Mucosa of descending colon (tissue), 3 donors: ENCODE measurements around the gene IL34. TPM values are rescaled to one million over a fixed set of nuclear protein-coding genes. Genes with fewer than 3 reads are reported as not detected.

Source experiments
- ATAC-seq: fragments of 200-7000 bp; cut with Tn5 transposase; one replicate; pipeline ENCODE4 v1.9.1; 2020; ENCODE audit warnings: mild to moderate bottlenecking, moderate library complexity
- DNase-seq, 3 donors: peaks; one replicate each; pipeline ENCODE4 v3.0.0-alpha.2; 2020
- H3K36me3 ChIP-seq: fragments of 200-600 bp; one replicate; pipeline ENCODE4 v1.8.0; 2021; ENCODE audit warnings: low read depth, mild to moderate bottlenecking
- H3K4me1 ChIP-seq: fragments of 200-600 bp; one replicate; pipeline ENCODE4 v1.8.0; 2021; ENCODE audit warnings: low read depth, mild to moderate bottlenecking
- H3K4me3 ChIP-seq: fragments of 200-600 bp; one replicate; pipeline ENCODE4 v1.8.0; 2021; ENCODE audit warnings: mild to moderate bottlenecking
- H3K9me3 ChIP-seq: fragments of 200-600 bp; one replicate; pipeline ENCODE4 v1.8.0; 2021; ENCODE audit warnings: mild to moderate bottlenecking
- intact Hi-C, 2 donors: fragments of 100-400 bp; cut with DNase I in 1 of 2; cut with micrococcal nuclease in 1 of 2; formaldehyde crosslinking; loops; one replicate each; pipeline versions ENCODE4 v1.11.0 to v1.11.1; 2022; cut with DNase I, micrococcal nuclease
- total RNA-seq, 3 donors: library from RNA; stranded (reverse); fragmentation: NEBNext Ultra II Directional in 2 of 3; extraction: Animal tissue kit (Norgen Biotek cat#: 25700) in 2 of 3; gene quantifications; one replicate each; pipeline versions ENCODE4 v1.2.1 to v1.2.4, GENCODE V29; 2021 to 2023
- TF ChIP-seq, protein P1 (sequence below): fragments of 200-600 bp; IDR thresholded peaks from one replicate; pipeline ENCODE4 v1.8.0; 2022; ENCODE audit warnings: antibody characterized with exemption, mild to moderate bottlenecking
- donor health status: DM: no; HTN: no; CAD: no; lungs with moderate emphysema.
- donor health status: DM: no; HTN: no; CAD: no.
- donor health status: DM: no; HTN: yes; CAD: no.

IL34 gene
- total RNA-seq, 3 donors from 2014 or later = 1.2 to 2.2 (median 1.8) TPM

DNA sequence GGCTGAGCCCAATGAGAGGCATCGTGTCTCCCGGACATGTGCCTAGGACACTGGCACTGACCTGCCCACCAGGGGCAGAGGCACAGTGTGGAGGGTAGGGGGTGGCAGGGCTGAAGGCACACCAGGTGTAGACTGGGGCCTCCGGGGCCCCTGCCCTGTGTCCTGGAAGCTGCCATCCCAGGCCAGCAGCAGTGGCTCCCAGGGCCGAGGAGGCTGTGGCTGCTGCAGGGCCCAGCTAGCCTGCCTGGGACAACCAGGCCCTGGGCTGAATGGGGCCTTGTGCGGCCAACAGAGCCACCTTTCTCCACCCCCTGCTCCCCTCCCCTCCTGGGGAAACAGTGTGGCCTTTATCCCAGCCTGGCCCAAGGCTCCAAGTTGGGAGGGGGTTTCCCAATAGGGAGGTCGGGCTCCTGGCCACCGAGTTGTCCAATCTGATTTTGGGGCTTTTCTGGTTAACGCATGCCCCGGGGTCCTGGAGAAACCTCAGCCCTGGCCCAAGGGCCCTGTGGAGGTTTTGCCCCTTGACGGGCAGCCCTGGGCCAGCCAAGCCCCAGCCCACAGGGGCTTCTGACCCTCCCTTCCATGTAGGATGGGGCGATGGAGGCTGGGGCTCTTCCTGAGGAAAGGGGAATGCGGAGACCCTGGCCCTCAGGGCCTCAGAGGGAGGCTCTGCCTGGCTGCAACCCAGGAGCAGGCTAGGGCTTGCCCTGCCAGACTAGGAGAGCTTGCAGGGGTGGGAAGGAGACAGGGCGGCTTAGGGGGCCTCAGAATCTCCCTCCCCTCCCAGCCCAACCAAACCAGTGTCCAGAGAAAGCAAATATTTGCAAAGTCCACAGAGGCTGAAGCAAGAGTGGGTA lies 35.3 kb downstream of the IL34 start:
- intact Hi-C loops = loop anchor here (10.0 kb wide), 2 partner anchors 53 to 93 kb away; no protein-coding TSS in a partner anchor
- Histone ChIP-seq H3K4me1 (peaks cover 16% of the 10 kb centered on the region), H3K9me3 (no peaks in the 10 kb centered on the region), H3K4me3 (no peak overlapping the region), H3K36me3 (no peaks in the 10 kb centered on the region)
- DNase-seq (peak in 1 of 3 donors; percentile 40), ATAC-seq (no peak)
- TF ChIP-seq, protein P1, sequence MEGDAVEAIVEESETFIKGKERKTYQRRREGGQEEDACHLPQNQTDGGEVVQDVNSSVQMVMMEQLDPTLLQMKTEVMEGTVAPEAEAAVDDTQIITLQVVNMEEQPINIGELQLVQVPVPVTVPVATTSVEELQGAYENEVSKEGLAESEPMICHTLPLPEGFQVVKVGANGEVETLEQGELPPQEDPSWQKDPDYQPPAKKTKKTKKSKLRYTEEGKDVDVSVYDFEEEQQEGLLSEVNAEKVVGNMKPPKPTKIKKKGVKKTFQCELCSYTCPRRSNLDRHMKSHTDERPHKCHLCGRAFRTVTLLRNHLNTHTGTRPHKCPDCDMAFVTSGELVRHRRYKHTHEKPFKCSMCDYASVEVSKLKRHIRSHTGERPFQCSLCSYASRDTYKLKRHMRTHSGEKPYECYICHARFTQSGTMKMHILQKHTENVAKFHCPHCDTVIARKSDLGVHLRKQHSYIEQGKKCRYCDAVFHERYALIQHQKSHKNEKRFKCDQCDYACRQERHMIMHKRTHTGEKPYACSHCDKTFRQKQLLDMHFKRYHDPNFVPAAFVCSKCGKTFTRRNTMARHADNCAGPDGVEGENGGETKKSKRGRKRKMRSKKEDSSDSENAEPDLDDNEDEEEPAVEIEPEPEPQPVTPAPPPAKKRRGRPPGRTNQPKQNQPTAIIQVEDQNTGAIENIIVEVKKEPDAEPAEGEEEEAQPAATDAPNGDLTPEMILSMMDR = no peak

DNA sequence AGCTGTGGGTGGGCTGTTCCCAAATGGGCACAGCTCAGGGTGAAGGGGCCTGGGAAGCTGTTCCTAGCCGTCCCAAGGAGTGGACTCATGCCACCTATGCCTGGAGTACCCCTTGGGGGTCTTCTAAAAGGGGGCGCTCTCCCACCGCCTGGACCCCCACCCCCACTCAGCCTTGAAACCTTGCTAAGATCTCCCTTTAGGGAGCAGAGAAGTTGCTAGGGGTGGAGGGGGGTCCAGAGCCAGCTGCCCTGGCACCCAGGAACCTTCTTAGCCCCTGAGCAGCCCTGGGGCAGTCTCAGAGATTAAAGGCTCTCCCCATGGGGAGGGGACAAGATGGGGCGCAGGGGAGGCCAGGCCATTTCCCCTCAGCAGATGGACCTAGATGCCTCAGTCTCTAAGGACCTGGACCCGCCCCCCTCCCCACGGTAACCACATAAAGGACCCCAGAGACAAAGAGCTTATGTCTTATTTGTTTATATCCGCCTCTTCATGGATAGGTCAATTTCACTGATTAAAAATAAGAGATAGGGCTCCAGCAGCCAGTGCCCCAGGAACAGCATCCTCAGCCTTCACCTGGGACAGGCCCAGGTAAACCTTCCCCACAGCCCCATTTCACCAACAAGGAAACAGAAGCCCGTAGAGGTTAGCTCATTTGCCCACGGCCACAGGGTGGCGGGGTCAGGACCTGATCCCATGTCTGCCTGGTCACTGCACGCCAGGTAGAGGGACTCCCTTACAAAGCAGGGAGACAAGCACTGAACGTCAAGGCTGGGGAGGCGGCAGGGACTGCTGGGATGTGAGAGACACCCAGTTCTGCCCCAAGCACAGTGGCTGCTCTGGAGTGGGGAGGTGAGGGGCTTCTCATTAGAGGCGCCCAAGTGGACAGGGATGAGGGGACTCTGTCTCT lies 36.1 kb downstream of the IL34 start:
- Histone ChIP-seq H3K36me3 (no peaks in the 10 kb centered on the region), H3K9me3 (no peaks in the 10 kb centered on the region), H3K4me1 (peaks cover 16% of the 10 kb centered on the region), H3K4me3 (no peak overlapping the region)
- no peak for ATAC-seq
- TF ChIP-seq, protein P1 = no peak
- intact Hi-C loops = loop anchor here (10.0 kb wide), 2 partner anchors 52 to 92 kb away; no protein-coding TSS in a partner anchor
- peak in 1 of 3 donors; percentile 15 for DNase-seq

DNA sequence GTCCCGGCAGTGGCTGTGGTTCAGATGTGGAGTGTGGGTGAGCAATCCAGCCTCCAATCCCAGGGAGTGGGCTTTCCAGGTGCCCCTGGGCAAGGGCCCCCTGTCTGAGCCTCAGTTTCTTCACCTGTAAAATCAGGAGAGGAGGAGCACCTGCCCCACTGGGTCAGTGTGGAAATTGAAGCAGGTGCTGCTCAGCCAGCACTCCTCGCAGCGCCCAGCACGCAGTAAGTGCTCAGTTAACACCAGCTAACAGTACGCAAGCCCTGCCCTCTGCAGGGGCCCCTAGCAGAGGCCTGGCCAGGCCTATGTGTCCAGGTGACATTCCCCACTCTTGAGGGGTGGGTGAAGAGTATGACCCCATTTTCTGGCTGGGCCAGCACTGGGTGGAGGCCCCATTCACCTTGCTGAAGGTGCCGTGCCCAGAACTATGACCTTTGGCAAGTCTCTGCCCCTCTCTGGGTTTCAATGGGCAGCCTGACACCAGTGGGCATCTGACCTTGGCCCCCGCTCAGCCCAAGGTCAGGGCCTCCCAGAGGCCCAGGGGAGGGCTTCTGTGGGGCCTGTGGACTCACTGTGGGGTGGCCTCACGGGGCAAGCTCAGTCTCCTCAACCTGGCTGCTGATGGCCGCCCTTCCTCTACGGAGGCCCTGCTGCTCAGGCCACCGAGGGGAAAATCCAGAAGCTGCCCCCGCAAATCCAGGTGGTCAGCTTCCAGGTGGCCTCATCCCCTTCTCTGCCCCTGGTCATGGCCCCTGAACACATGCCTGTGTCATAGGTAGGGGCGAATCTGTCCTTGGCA lies 37.0 kb downstream of the IL34 start:
- intact Hi-C loops = loop anchor here (10.0 kb wide), 2 partner anchors 51 to 91 kb away; no protein-coding TSS in a partner anchor
- Histone ChIP-seq H3K4me3 (no peak overlapping the region), H3K4me1 (peaks cover 22% of the 10 kb centered on the region), H3K9me3 (no peaks in the 10 kb centered on the region), H3K36me3 (no peaks in the 10 kb centered on the region)
- ATAC-seq (no peak), DNase-seq (peak in 1 of 3 donors; percentile 36)
- TF ChIP-seq, protein P1 = no peak

DNA sequence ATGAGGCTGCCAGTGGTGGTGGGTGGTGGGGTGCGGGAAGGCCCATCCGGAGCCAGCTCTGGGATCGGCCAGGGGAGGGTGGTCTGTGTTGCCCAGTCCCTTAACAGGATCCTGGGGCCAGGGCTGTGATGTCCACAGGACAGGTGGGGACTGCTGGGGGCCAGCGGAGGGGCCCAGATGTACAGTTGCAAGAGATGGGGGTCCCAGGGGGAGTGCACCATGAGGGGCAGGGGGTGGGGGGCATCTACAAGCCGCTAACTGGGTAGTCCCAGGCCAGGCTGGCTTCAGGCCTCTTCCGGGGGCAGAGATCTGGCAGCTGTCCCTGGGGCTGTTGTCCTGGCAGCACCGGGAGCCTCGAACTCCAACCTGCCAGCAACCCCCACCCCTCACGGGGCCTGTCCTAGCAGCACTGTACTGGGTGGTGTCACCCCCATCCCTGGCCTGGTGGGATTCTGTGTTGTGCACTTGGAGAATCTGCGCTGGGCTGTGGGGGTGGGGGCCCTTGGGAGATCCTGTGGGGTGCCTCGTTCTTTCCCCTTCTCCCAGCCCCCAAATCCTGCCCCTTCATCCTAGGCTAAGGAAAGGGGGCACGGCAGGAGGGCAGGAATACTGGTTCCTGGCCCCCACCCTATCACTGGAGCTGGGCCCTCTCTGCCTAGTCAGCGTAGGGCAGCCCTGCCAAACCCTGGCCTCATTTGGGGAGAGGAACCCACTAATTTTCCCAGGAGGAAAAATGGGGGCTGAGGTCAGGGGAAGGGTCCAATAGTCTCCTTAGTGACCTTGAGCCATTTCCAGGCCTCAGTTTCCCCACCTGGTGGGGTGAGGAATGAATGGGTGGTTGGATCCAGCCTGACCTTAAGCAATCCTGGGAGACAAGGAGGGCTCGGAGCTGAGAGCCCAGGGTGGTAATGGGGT lies 38.0 kb downstream of the IL34 start:
- TF ChIP-seq, protein P1 = no peak
- DNase-seq = peak in 1 of 3 donors; percentile 52
- H3K9me3 ChIP-seq = no peaks in the 10 kb centered on the region
- no peak overlapping the region for H3K4me3 ChIP-seq
- no peak for ATAC-seq
- no peaks in the 10 kb centered on the region for H3K36me3 ChIP-seq
- intact Hi-C loops = loop anchor here (10.0 kb wide), 2 partner anchors 50 to 90 kb away; no protein-coding TSS in a partner anchor
- H3K4me1 ChIP-seq = peaks cover 29% of the 10 kb centered on the region
